ENCODE results near the gene LGALS14.
"Not testable (repeated sequence)": the region's sequence is repeated elsewhere in the genome, so short reads cannot be mapped to it uniquely, and the experiment has no call there.

Gene LGALS14

DNA sequence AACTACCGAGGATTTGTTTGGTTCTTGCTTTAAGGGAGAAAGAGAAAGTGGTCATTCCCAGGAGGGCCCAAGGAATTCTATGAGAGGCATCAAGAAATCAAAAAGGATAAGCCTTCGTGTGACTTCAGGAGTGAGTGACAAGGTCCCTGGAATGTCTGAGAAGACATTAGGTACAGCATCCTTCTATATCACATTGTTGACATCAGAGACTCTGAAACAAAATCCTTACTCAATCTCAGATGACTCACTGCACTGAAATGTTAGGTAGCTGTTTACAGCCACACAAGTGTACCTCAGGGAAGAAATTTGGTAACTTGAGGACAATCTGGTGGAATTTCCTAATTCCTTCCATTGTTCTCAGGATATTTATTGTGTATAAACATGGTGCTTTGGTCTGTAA lies 7.9 kb upstream of the LGALS14 start:
- DNase-seq, result no peak

DNA sequence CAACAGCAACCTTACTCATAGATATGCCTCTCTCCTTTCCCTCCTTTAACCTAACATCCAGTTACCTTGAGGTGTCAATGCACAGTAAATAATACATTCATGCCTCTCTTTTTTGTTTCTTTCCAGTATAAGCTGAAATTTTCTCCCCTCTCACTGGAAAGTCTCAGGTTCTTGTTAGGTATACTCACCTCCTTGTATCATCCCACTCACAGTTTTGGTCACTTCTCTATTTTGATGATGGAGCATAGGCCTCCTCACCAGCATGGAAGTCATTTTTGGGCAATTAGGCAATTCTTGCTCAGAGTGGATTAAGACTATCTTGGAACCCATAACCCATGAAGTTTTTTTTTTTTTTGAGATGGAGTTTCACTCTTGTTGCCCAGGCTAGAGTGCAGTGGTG lies 5.7 kb upstream of the LGALS14 start:
- DNase-seq, result no peak

GRCh38 chr19:39701291-39701690 lies 3.0 kb upstream of the LGALS14 start:
- DNase-seq, result no peak

GRCh38 chr19:39705578-39706188 lies 1.4 kb downstream of the LGALS14 start:
- DNase-seq, result no peak

GRCh38 chr19:39708594-39708993 lies 4.3 kb downstream of the LGALS14 start:
- DNase-seq, result no peak

DNA sequence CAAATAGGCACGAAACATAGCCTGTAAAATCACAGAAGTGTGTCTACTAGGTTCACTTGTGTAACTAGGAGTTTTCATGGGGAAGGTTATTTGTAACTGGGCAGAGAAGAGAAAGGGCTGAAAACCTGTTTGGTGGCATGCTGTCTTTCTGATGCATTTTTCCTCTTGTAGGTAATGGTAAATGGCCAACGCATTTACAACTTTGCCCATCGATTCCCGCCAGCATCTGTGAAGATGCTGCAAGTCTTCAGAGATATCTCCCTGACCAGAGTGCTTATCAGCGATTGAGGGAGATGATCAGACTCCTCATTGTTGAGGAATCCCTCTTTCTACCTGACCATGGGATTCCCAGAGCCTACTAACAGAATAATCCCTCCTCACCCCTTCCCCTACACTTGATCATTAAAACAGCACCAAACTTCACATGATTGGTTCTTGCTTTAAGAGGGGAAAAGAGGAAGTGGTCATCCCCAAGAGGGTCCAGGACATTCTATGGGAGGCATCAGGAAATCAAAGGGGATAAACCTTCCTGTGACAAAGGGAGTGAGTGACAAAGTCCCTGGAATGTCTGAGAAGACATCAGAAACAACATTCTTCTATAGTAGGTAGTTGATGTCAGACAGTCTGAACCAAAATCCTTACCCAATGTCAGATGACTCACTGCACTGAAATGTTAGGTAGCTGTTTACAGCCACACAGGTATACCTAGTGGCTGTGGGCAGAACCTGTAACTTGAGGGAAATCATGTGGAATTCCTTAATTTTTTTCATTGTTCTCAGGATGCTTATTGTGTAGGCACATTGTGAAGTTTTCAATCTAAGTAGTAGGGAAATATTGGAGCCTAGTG lies 5.0 kb downstream of the LGALS14 start:
- no peak for DNase-seq

- DNase-seq, result no peak
These were observed 6.1 kb downstream of the LGALS14 start for GRCh38 chr19:39710333-39710890.

DNA sequence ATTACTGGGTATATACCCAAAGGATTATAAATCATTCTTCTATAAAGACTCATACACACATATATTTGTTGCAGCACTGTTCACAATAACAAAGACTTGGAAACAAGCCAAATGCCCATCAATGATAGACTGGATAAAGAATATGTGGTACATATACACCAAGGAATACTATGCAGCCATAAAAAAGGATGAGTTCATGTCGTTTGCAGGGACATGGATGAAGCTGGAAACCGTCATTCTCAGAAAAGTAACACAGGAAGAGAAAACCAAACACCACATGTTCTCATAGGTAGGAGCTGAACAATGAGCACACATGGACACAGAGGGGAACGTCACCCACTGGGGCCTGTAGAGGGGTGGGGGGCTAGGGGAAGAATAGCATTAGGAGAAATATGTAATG lies 15.9 kb downstream of the LGALS14 start:
- not testable (repeated sequence) for DNase-seq

GRCh38 chr19:39725995-39726394 lies 21.7 kb downstream of the LGALS14 start:
- DNase-seq, result no peak

- DNase-seq, result no peak
These were observed 23.0 kb downstream of the LGALS14 start for GRCh38 chr19:39727070-39727800.

DNA sequence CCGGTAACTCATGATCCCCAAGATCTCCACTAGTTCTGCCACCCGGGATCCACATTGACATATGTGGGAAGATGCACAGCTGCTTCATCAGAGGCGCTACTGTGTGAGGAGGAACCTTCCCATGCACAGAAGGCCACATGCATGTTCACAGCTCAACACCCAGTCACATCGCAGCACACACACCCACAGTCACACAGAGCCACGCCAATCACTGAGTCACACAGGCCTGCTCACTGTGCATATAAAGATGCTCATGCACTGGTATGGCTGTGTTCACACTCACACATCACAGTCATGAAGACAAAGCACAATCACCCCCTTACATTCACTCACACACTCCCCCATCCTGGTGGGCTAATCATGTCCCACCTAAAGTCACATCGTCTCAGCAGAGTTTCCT lies 23.8 kb downstream of the LGALS14 start:
- DNase-seq, result no peak

DNA sequence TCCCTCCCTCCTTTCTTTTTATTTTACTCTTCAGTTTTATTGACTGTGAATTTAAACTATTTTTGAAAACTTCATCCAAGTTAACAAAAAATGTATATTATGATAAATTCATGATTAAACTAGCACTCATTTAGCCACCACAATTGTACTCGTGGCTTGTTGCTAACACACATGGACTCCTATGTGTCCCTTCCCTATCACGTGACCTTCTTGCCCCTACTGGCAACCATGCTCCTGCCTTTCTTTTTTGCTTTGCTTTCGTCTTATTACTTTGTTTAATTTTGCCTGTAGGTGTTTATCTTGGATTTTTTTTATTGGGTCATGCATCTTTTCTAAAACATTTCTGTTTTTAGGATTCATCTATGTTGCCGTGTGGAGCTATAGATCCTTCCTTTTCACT lies 25.3 kb downstream of the LGALS14 start:
- no peak for DNase-seq

DNA sequence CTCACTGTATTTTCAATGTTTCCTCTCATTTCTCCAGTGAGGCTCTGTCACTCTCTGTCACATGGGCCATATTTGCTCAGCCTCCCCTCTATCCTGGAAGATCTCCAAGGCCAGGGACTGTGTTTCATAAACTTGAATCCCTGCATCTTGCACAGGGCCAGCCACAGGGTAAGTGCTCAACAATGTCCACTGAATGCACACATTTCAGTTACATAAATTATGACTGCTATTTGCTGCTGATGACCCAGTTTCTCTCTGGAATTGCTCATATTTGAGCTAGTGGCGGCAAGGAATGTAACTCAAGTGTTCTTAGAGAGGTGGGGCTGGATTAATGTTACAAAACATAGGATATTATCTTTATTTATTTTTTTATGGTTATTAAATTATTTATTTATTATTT lies 27.4 kb downstream of the LGALS14 start:
- no peak for DNase-seq

GRCh38 chr19:39733841-39734240 lies 29.6 kb downstream of the LGALS14 start:
- DNase-seq, result no peak

DNA sequence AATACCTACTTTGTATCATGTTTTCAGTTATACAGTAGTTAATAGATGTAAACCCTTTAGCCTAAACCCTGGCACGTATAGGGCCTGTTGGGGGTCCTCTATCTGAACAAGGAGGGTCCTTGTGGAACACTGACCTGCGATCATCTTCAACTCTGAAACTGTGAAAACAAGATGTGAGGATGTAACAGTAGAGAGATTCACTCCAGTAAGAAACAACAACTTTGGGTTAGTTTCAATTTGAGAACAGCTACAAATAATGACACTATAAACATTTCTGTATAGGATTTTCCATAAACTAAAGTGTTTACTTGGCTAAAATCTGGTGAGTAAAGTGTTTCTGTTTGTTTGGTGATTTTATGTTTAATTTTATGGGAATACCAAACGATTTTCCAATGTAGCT lies 31.4 kb downstream of the LGALS14 start:
- DNase-seq, result no peak

DNA sequence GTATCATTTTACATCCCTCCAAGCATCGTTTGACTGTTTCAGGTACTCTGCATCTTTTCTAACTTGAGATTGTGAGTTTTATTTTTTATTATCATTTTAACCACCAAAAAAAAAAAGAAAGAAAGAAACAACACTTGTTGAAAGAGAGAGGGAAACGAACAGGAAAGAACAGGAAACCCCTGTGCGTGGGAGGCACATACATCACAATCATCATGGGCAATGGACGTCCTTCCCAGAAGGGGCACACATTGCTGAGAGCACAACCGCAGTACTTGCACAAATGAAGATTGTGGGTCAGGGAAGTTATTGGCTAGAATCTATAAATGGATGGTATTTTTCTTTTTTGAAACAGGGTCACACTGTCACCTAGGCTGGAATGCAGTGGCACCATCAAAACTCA lies 31.8 kb downstream of the LGALS14 start:
- no peak for DNase-seq

DNA sequence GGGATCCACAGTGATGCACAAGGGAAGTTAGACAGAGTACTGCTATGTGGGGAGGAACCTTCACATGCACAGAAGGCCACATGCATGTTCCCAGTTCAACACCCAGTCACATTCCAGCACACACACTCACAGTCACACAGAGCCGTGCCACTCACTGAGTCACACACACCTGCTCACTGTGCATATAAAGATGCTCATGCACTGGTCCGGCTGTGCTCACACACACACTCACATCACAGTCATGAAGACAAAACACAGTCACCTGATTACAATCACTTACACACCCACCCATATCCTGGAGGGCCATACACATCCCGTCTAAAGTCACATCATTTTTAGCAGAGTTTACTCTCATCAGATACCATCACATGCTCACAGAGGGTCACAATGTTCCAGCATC lies 33.1 kb downstream of the LGALS14 start:
- DNase-seq, result no peak

DNA sequence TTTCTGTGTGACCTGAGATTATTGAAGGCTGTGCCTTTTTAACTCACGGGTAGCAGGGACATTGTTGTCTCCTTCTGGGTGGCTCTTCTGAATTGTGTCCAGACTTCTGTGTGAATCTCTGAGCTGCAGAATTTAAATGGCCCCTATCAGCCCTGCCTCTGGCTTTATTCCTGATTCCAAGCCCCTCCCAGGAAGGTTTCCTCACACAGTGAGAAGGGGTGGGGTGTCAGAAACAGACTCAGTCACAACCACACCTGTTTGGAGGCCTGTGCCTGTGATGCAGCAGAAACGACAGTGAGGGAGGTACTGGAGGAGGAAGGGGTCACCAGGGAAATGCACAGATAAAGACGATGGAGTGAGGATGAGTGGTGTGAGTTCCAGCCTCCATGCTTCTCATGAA lies 33.6 kb downstream of the LGALS14 start, which contains the start of gene CLC:
TSS of gene CLC (minus strand) at position 139 of the 400 bp plus-strand sequence. CDS start at position 62, 77 bp downstream.
- DNase-seq, result no peak

DNA sequence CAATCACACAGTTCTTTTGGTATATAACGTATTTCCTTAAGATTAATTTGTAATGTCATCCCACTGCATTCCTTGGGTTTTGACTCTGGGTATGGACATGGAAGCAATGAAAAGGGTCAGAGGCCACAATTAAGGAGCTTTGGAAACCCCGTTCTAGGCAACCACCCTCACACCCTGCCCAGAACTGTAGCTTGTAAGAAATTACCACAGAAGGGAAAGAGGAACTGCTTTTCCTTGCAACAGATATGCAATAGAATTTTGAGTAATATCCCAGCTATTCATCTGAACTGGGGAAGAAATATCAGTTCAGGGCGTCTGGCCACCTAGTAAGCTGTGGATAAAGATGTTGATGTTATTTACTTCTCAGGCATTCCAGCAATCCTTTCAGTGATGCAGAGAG lies 34.5 kb downstream of the LGALS14 start:
- no peak for DNase-seq

DNA sequence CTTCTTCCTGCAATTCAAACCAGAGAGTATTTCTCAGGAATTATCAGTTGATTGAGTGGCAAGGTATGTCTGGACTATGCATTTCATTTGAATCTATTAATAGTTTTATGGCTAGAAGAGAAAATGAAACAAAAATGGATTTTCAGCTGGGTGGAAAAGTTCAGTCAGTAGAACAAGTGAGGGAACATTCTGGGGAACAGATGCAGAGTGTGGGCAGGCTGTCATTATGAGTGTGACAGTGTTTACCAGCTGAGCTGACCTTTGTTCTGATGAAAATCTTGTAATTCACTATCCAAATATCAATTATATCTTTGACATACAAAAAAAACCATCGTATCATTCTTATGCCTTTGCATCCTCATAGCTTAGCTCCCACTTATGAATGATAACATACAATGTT lies 36.1 kb downstream of the LGALS14 start:
- DNase-seq, result no peak

DNA sequence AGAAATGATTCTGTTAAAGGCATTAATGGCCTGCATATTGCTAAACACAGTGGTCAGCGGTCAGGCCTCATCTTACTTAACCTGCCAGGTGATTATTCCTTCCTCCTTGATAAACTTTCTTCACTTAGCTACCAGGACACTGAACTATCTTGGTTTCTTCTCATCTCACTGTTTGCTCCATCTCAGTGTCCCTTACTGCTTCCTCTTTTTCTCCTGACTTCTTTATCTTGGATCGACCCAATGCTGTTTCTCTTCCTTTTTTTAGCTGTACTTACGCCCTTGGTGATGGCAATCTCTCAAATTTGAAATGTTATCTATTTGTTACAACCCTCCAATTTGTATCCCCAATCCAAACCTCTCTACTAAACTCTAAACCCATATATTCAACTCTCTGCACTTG lies 41.4 kb downstream of the LGALS14 start:
- DNase-seq, result no peak

DNA sequence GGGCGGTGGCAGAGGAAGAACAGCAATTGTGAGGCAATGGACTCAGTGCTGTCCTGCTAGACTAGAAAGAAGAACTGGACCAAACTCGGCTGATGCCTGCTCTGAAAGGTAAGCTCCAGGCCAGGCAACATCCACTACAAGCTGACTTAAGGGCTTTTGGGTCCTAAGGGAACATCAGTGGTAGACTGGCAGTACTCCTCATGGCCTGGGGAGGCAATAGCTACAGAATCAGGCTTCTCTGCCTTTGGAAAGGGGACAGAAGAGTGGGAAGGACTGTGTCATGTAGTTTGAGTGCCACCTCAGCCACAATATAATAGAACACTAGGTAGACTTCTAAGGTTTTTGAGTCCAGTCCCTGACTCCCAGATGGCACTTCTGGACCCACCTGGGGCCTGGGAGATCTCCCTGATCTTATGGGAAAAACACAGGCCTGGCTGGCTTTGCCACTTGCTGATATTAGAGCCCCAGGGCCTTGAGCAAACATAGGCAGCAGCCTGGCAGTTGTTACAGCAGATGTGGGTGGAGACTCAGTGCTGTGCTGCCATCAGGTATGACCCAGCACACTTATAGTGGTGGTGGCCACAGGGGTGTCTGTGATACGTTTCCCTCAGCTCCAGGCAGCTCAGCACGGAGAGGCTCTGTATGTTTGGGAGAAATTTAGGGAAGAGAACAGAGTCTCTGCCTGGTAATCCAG lies 42.7 kb downstream of the LGALS14 start:
- DNase-seq, result no peak

DNA sequence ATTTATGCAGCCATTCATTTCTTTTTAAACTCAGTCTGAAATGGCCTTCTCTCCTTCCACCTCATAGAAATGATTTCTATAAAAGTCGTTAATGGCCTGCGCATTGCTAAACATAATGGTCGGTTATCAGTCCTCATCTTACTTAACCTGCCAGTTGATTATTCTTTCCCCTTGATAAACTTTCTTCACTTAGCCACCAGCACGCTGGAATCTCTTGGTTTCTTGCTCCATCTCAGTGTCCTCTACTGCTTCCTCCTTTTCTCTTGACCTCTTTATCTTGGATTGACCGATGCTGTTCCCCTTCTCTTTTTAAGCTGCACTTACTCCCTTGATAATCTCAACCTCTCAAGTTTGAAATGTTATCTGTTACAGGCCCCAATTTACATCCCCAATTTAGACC lies 45.7 kb downstream of the LGALS14 start:
- DNase-seq, result no peak
